COLO668 (cell line): ENCODE results near the gene PCSK1N.
"Not testable (repeated sequence)": the region's sequence is repeated elsewhere in the genome, so short reads cannot be mapped to it uniquely, and the experiment has no call there.

ENCODE experiments used
- DNase-seq: peaks from one replicate; lab custom pipeline; 2025; ENCODE audit not compliant: unreplicated experiment; lab: John Stamatoyannopoulos, UW

PCSK1N gene

GRCh38 chrX:48835524-48836329 is at the start of gene PCSK1N:
PCSK1N (minus strand) TSS chrX:48835610; CDS start chrX:48835532, 78 bp downstream.
- DNase-seq: peak; percentile 25

- DNase-seq: no peak
These were observed 48.3 kb upstream of the PCSK1N start for GRCh38 chrX:48883729-48884128.

DNA sequence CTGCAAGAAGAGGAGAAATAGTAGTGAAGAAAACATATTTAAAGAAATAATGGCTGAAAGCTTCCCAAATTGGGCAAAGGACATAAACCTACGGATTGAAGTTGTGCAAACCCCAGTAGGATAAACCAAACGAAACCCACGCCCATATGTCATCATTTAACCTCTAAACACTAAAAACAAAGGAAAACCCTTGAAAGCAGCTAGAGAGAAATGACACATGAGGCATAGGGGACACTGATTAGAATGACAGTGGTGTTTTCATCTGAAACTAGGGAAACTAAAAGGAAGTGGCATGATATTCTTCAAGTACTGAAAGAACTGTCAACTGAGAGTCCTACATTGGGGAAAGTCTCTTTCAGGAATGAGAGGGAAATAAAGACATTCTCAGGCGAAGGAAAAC is 41.5 kb upstream of the PCSK1N start:
- not testable (repeated sequence) for DNase-seq

DNA sequence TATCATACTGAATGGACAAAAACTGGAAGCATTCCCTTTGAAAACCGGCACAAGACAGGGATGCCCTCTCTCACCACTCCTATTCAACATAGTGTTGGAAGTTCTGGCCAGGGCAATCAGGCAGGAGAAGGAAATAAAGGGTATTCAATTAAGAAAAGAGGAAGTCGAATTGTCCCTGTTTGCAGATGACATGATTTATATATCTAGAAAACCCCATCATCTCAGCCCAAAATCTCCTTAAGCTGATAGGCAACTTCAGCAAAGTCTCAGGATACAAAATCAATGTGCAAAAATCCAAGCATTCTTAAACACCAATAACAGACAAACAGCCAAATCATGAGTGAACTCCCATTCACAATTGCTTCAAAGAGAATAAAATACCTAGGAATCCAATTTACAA is 36.6 kb upstream of the PCSK1N start:
- not testable (repeated sequence) for DNase-seq

DNA sequence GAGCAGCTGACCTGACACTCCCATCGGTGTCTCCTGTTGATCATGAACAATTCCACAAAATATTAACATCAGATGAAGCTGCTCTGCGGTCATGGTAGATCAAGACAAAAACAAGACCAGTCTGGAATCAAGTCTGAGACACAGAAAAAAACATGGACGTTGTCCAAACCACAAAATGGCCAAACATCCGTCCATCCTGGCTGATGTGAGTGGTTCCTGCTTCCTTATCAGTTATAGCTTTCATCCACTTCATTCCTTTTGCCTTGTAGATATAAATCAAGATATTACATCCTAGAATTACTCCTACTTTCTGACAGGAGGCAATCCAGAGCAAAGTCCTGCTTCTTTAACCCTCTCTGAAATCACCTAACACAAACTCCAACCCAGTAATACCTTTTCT is 28.8 kb upstream of the PCSK1N start:
- DNase-seq: no peak

DNA sequence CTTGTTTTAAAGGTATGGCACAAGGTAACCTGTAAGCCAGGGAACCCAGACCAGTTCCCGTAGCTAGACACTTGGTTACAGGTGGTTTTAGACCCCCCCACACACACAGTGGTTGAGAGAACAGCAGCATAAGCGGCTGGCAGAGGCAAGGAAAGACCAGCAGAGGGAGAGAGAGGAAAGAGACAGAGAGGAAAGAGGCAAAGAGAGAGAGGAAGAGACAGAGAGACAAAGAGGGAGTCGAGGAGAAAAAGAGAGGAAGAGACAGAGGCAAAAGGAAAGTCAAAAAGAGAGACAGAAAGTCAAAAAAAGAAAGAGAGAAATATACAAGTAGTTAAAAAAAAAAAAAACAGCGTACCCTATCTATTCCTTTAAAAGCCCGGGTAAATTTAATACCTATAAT is 19.5 kb upstream of the PCSK1N start:
- no peak for DNase-seq

- DNase-seq: not testable (repeated sequence)
These were observed 18.9 kb upstream of the PCSK1N start for GRCh38 chrX:48854121-48854804.

GRCh38 chrX:48853494-48853893 is 18.1 kb upstream of the PCSK1N start:
- DNase-seq: not testable (repeated sequence)

DNA sequence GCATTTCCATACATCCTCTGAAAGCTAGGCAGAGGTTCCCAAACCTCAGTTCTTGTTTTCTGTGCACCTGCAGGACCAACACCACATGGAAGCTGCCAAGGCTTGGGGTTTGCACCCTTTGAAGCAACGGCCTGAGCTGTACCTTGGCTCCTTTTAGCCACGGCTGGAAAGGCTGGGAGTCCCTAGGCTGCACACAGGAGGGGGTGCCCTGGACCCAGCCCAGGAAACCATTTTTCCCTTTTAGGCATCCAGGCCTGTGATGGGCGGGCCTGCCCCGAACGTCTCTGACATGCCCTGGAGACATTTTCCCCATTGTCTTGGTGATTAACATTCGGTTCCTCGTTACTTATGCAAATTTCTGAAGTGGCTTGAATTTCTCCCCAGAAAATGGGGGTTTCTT is 17.4 kb upstream of the PCSK1N start:
- DNase-seq: no peak

- no peak for DNase-seq
These were observed 13.4 kb upstream of the PCSK1N start for GRCh38 chrX:48848847-48849246.

GRCh38 chrX:48839686-48840085 is 4.3 kb upstream of the PCSK1N start:
- DNase-seq: no peak

DNA sequence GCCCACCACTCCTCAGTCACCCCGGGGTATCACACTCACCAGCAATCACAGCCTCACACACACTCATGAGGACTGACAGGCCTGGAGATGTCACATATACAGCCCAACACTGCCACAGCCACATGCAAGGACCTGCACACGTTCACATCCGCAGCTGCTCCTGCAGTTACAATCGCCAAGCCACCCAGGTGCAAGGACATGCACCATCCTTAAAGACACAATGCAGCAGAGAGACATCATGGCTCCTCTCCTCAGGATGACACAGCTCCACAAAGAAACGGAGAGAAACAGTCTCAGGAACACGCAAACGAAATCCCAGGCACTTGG is 1.1 kb downstream of the PCSK1N start:
- no peak for DNase-seq

GRCh38 chrX:48833542-48834138 is 1.8 kb downstream of the PCSK1N start:
- DNase-seq: no peak

DNA sequence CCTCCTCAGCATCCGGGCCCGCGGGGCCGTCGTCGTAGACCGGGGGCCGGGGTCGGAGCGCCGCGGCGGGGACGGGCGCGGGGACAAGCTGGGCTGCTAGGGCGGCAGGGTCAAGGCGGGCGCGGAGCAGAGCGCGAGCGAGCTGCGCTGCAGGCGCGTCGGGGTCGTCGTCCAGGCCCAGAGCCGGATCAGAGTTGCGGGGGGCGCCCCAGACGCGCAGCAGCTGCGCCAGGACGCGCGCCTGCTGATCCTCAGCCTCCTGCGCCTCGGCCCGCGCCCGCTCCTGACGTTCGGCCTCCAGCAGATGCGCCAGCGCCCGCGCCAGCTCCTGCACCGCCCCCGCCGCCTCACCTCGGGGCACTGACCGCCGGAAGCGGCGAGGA is 3.5 kb downstream of the PCSK1N start:
- no peak for DNase-seq

- no peak for DNase-seq
These were observed 4.1 kb downstream of the PCSK1N start for GRCh38 chrX:48831136-48831908.

DNA sequence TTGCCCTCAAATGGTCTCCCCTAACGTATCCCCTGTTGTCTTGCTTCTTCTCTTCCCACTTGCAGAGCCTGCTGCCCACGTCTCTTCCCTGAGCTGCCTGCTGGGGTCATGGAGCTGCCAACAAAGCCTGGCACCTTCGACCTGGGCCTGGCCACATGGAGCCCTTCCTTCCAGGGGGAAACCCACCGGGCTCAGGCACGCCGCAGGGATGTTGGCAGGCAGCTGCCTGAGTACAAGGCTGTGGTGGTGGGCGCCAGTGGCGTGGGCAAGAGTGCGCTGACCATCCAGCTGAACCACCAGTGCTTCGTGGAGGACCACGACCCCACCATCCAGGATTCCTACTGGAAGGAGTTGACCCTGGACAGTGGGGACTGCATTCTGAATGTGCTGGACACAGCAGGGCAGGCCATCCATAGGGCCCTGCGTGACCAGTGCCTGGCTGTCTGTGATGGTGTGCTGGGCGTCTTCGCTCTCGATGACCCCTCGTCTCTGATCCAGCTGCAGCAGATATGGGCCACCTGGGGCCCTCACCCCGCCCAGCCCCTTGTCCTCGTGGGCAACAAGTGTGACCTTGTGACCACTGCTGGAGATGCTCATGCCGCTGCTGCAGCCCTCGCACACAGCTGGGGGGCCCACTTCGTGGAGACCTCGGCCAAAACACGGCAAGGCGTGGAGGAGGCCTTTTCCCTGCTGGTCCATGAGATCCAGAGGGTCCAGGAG is 6.2 kb downstream of the PCSK1N start:
- no peak for DNase-seq

GRCh38 chrX:48827654-48827968 is 7.8 kb downstream of the PCSK1N start:
- no peak for DNase-seq

- no peak for DNase-seq
These were observed 8.3 kb downstream of the PCSK1N start for GRCh38 chrX:48826876-48827653.

GRCh38 chrX:48826135-48826875 is 9.1 kb downstream of the PCSK1N start, which contains the start of gene ERAS:
ERAS (plus strand) TSS chrX:48826513; CDS start chrX:48829124, 2,611 bp downstream.
- DNase-seq: no peak
